Measurements from ENCODE around the gene RXFP2.

The RXFP2 gene

DNA sequence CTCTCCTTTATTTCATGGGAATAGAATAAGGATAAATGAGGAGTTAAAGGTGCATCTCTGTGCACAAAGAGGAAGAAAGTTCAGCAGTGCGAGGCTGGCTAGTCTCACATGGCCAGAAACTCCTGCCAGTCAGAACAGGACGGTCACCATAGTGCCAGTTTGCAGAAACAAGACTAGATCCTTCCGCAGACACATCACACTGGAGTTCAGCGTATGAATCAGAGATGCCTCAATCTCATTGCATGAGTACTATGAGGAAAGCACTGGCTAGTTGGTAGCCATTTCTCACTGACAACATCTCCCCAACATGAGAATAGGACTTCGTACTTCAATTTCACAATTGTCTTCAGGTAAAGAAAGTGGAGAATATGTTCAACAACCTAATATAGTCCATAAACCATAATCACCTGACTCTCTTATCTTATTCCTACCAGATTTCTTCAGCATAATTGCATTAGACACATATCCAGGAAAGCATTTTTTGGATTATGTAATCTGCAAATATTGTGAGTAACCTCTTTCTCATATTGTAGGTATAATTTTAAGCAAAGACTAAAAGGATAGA, 34.9 kb downstream of the RXFP2 start:
- Histone ChIP-seq H3F3A (ENCODE audit: low read depth) (no peaks in the 10 kb centered on the region), H4K20me1 (ENCODE audit: insufficient read depth, low read length, poor library complexity, severe bottlenecking) (no peaks in the 10 kb centered on the region), H2AFZ (ENCODE audit: low read length) (peak overlapping the region; percentile 62; the same call in 1 of the 2 replicates), H3K36me3 (ENCODE audit: insufficient read depth, low read length) (no peaks in the 10 kb centered on the region), H3K9me2 (replicated peaks; ENCODE audit: low read depth, low read length) (no peaks in the 10 kb centered on the region), H3K79me2 (ENCODE audit: insufficient read depth, low read length) (no peaks in the 10 kb centered on the region), H3K9me3 (ENCODE audit: insufficient read depth, low read depth, low read length) (no peaks in the 10 kb centered on the region), H3K27me3 (ENCODE audit: insufficient read depth, low read length, poor library complexity, severe bottlenecking) (no peaks in the 10 kb centered on the region), H3K4me3 (ENCODE audit: low read length, poor library complexity, severe bottlenecking) (no peak overlapping the region), H3K4me2 (ENCODE audit: low read depth, low read length, poor library complexity, severe bottlenecking) (no peak overlapping the region), H3K9ac (ENCODE audit: low read depth, low read length, poor library complexity, severe bottlenecking) (no peak overlapping the region), H3K4me1 (ENCODE audit: insufficient read depth, low read length, poor library complexity, severe bottlenecking) (peaks cover 11% of the 10 kb centered on the region)
- TF ChIP-seq, protein P1, sequence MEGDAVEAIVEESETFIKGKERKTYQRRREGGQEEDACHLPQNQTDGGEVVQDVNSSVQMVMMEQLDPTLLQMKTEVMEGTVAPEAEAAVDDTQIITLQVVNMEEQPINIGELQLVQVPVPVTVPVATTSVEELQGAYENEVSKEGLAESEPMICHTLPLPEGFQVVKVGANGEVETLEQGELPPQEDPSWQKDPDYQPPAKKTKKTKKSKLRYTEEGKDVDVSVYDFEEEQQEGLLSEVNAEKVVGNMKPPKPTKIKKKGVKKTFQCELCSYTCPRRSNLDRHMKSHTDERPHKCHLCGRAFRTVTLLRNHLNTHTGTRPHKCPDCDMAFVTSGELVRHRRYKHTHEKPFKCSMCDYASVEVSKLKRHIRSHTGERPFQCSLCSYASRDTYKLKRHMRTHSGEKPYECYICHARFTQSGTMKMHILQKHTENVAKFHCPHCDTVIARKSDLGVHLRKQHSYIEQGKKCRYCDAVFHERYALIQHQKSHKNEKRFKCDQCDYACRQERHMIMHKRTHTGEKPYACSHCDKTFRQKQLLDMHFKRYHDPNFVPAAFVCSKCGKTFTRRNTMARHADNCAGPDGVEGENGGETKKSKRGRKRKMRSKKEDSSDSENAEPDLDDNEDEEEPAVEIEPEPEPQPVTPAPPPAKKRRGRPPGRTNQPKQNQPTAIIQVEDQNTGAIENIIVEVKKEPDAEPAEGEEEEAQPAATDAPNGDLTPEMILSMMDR (conservative IDR thresholded peaks at IDR 0.05; ENCODE audit: low read length), result no peak
- TF ChIP-seq EZH2phosphoT487 (IDR thresholded peaks at IDR 0.05; ENCODE audit: borderline replicate concordance), result no peak

DNA sequence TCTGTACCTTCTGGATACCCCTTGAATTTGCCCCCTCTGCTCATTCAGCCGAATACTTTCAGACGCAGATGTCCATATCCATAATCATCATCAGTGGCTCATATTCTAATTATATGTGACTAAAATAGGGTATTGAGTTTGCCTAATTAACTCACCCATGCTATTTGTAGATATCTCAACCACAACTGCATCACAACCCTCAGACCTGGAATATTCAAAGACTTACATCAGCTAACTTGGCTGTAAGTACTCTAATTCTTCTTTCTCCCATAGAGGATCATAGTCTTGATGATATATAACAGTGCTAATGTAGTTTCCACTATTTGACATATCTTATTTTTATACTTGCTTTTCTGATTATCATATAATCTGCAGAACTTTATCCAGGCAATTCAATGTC, 35.8 kb downstream of the RXFP2 start:
- H3K27me3 ChIP-seq (ENCODE audit: insufficient read depth, low read length, poor library complexity, severe bottlenecking), result no peaks in the 10 kb centered on the region
- no peaks in the 10 kb centered on the region for H3F3A ChIP-seq (ENCODE audit: low read depth)
- H3K4me2 ChIP-seq (ENCODE audit: low read depth, low read length, poor library complexity, severe bottlenecking), result no peak overlapping the region
- H3K9me3 ChIP-seq (ENCODE audit: insufficient read depth, low read depth, low read length), result no peaks in the 10 kb centered on the region
- peaks cover 11% of the 10 kb centered on the region for H3K4me1 ChIP-seq (ENCODE audit: insufficient read depth, low read length, poor library complexity, severe bottlenecking)
- peak overlapping the region; percentile 58 for H2AFZ ChIP-seq (ENCODE audit: low read length)
- no peaks in the 10 kb centered on the region for H4K20me1 ChIP-seq (ENCODE audit: insufficient read depth, low read length, poor library complexity, severe bottlenecking)
- no peaks in the 10 kb centered on the region for H3K36me3 ChIP-seq (ENCODE audit: insufficient read depth, low read length)
- no peak overlapping the region for H3K4me3 ChIP-seq (ENCODE audit: low read length, poor library complexity, severe bottlenecking)
- no peaks in the 10 kb centered on the region for H3K9me2 ChIP-seq (replicated peaks; ENCODE audit: low read depth, low read length)
- TF ChIP-seq EZH2phosphoT487 (IDR thresholded peaks at IDR 0.05; ENCODE audit: borderline replicate concordance), result no peak
- TF ChIP-seq, protein P1 (conservative IDR thresholded peaks at IDR 0.05; ENCODE audit: low read length), result no peak
- H3K79me2 ChIP-seq (ENCODE audit: insufficient read depth, low read length), result no peaks in the 10 kb centered on the region
- H3K9ac ChIP-seq (ENCODE audit: low read depth, low read length, poor library complexity, severe bottlenecking), result no peak overlapping the region

DNA sequence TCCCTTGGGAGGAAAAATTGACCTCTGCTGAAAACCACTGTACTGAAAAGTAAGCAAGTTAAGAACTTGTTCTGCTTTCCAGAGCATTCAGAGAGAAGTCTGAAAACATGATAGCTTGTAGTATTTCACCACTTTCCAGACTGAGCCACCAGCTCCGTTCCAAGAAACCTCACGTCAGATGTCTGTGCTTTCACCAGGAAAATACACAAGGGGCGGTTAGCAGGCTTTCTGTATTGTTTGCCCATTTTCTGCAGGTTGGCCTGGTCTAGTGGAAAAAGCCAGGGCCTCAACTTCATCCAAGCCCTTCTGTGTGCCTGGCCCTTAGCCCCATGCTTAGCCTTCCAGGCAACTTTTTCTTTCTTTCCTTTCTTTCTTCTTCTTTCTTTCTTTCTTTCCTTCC, 36.4 kb downstream of the RXFP2 start:
- Histone ChIP-seq H3K4me2 (ENCODE audit: low read depth, low read length, poor library complexity, severe bottlenecking) (no peak overlapping the region), H3K9ac (ENCODE audit: low read depth, low read length, poor library complexity, severe bottlenecking) (no peak overlapping the region), H3K4me3 (ENCODE audit: low read length, poor library complexity, severe bottlenecking) (no peak overlapping the region), H3K9me2 (replicated peaks; ENCODE audit: low read depth, low read length) (no peaks in the 10 kb centered on the region), H3K27me3 (ENCODE audit: insufficient read depth, low read length, poor library complexity, severe bottlenecking) (no peaks in the 10 kb centered on the region), H2AFZ (ENCODE audit: low read length) (peak overlapping the region; percentile 58), H4K20me1 (ENCODE audit: insufficient read depth, low read length, poor library complexity, severe bottlenecking) (no peaks in the 10 kb centered on the region), H3K4me1 (ENCODE audit: insufficient read depth, low read length, poor library complexity, severe bottlenecking) (peaks cover 11% of the 10 kb centered on the region), H3K9me3 (ENCODE audit: insufficient read depth, low read depth, low read length) (no peaks in the 10 kb centered on the region), H3K36me3 (ENCODE audit: insufficient read depth, low read length) (no peaks in the 10 kb centered on the region), H3F3A (ENCODE audit: low read depth) (no peaks in the 10 kb centered on the region), H3K79me2 (ENCODE audit: insufficient read depth, low read length) (no peaks in the 10 kb centered on the region)
- no peak for TF ChIP-seq EZH2phosphoT487 (IDR thresholded peaks at IDR 0.05; ENCODE audit: borderline replicate concordance)
- TF ChIP-seq, protein P1 (conservative IDR thresholded peaks at IDR 0.05; ENCODE audit: low read length), result no peak

Measured in Loucy (cell line).